ENCODE data around the gene AGBL4.

Gene AGBL4

DNA sequence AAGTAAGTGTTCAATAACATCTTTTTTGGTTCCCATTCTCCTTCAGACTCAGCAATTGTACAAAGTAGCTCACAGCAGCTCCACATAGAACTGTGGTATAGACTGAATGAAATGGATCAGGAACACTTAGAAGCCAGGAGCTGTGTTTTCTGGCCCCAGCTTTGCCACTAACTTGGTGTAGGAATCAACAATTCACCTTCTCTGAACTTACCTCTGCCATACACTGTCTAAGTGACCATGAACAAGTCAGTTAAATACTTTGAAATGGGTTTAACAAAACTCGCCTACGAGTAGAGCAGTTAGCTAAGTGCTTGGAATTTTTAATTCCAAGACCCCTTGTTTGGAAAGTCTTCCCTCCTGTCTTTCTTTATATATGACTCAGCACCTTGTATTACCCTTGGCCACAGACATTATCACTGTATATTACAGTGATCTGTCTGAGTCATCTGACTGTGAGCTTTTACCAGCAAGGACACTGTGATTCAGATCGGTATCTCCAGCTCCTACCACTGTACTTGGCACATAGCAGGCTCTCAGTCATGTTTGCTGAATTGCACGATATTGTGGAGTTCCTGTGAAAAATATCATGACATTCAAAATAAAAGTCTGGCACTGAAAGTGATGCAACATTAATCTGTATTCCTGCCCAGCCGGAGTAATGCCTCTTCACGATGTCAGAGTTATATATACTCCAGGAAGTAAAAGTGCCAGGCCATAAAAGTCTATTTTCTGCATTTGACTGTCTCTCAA is 1145.4 kb downstream of the AGBL4 start:
- peak overlapping the region; percentile 53 for H3K27ac ChIP-seq

GRCh38 chr1:48876330-48876785 is 1147.4 kb downstream of the AGBL4 start:
- TF ChIP-seq CTCF (conservative IDR thresholded peaks at IDR 0.05) = no peak
- no peak overlapping the region for H3K27ac ChIP-seq

More for the DNA sequence above, 1145.4 kb downstream of the AGBL4 start:
- TF ChIP-seq CTCF (conservative IDR thresholded peaks at IDR 0.05) = no peak

GRCh38 chr1:48875552-48876329 is 1148.0 kb downstream of the AGBL4 start:
- TF ChIP-seq CTCF (conservative IDR thresholded peaks at IDR 0.05) = no peak
- H3K27ac ChIP-seq = no peak overlapping the region

DNA sequence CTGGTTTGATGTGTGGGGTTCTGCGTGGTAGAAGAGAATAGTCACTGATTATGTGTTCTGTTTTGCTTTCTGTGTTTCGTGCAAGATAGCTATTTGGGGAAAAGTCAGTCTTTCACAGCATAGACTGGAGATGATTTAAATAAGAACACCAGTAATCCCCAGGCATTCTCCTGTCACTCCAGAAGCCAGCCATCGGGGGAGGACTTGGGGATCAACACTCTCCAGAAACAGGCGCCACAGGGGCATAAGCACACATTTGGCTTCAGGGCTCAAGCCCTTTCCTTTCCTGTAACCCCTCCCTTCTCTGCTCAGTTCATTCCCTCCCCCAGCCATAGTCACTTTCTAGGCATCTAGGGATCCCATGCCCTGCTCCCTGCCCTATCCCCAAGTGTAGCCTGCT is 1149.8 kb downstream of the AGBL4 start:
- no peak overlapping the region for H3K27ac ChIP-seq
- TF ChIP-seq CTCF (conservative IDR thresholded peaks at IDR 0.05) = no peak

DNA sequence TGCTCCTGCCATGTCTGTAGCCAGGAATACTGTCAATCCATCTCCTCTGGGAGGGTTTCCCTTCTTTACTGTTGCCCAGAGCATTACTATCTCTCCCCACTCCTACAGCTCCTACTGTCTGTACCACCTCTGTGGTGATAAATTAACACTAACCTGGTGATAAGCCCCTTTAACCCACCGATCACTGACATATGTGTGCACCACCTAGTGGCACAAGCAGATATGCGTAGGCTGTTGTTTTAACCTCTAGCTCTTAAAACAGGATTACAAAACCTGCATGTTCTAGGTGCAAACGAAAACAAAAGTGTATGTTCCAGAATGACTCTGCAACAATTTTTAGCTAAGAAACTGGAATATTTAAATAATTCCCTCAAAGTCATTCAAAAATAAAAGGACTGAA is 1153.2 kb downstream of the AGBL4 start:
- no peak overlapping the region for H3K27ac ChIP-seq
- TF ChIP-seq CTCF (conservative IDR thresholded peaks at IDR 0.05) = peak; percentile 82

DNA sequence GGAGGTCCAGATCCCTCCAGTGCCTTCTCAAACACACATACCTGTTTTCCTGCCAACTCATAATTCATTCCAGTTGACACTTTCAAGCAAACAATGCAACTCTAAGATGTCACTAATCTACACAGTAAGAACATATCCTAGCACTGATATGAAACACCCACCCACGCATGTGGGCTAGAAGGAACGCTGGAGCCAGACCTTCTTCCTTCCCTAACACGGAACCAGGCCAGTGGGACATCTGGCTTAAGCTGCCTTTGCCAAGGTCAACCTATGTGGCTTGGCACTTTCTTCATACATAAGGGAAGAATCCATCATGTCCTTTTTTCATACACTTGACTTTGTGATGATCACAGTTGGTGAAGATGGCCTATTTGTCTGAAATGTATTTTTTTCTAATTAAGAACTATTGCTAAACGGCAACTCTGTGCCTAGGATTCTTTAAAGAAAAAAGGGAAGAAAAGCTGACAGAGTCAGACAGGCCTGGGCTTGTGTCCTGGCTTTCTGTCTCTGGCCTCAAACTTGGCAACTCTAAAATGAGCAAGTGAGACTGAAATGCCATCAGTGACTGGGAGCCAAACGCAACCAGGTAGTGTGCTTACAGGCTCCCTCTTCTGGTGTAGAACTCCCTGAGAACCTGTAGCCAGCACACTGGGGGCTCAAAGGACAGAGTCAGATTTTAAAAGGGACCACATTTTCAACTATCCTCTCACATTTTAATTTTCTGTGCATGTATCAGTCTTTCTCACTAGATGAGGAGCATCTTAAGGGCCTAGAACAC is 1154.4 kb downstream of the AGBL4 start:
- TF ChIP-seq CTCF (conservative IDR thresholded peaks at IDR 0.05) = no peak
- no peak overlapping the region for H3K27ac ChIP-seq

DNA sequence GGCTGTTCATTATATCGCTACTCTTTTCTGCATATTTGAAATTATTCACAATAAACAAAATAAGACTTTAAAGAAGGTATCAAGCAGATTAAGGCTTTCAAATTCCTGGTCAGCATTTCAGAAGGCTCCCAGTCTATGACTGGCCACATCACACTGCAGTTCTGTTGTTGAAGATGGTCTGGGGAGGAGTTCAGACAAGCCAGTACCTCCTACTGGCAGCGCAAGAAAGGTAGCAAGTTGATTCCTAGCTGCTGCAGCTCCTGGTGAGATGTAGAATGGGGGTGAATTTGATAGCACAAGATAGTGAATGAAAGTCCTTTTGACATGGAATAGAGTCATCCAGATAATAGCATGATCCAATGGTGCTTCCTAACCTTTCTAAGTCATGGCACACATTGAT is 1158.8 kb downstream of the AGBL4 start:
- no peak for TF ChIP-seq CTCF (conservative IDR thresholded peaks at IDR 0.05)

More for the DNA sequence above, 1158.8 kb downstream of the AGBL4 start:
- H3K27ac ChIP-seq = no peak overlapping the region
